Fibroblast of the aortic adventitia (primary cell): Measurements from ENCODE around the gene BIK. TPM values are rescaled to one million over a fixed set of nuclear protein-coding genes. Genes with fewer than 3 reads are reported as not detected.
"Not testable (repeated sequence)": the region's sequence is repeated elsewhere in the genome, so short reads cannot be mapped to it uniquely, and the experiment has no call there.

ENCODE experiments used
- DNase-seq: peaks from one replicate; pipeline ENCODE4 v3.0.0-alpha.2; 2010; ENCODE audit warnings: low read depth
- H3K4me3 ChIP-seq: 2 replicates; pipeline ENCODE4 v1.5.1; 2011; ENCODE audit warnings: low read depth, mild to moderate bottlenecking, control low read depth, low read length, moderate library complexity
- CTCF ChIP-seq: IDR thresholded peaks from 2 replicates; pipeline ENCODE4 v1.5.1; 2011; ENCODE audit warnings: mild to moderate bottlenecking, low read length, control low read depth, inconsistent platforms; ENCODE audit not compliant: insufficient read depth
- total RNA-seq: library from RNA; depleted of rRNA; stranded (reverse); fragments of >200 nt; gene quantifications from 2 replicates; pipeline ENCODE4 v1.2.3, GENCODE V29; 2012; ENCODE audit warnings: low replicate concordance

BIK gene
- total RNA-seq, 1 donor = not detected

GRCh38 chr22:43101306-43101705 is 9.2 kb upstream of the BIK start:
- no peak overlapping the region for H3K4me3 ChIP-seq
- no peak for TF ChIP-seq CTCF
- peak; percentile 21 for DNase-seq

- not testable (repeated sequence) for DNase-seq, H3K4me3 ChIP-seq
Measured at GRCh38 chr22:43104056-43104625, 6.4 kb upstream of the BIK start.

GRCh38 chr22:43104950-43105349 is 5.6 kb upstream of the BIK start:
- not testable (repeated sequence) for DNase-seq

GRCh38 chr22:43106302-43106701 is 4.2 kb upstream of the BIK start:
- no peak for DNase-seq
- no peak overlapping the region for H3K4me3 ChIP-seq
- no peak for TF ChIP-seq CTCF

More at GRCh38 chr22:43104950-43105349, 5.6 kb upstream of the BIK start:
- H3K4me3 ChIP-seq = not testable (repeated sequence)

- TF ChIP-seq CTCF = no peak
- H3K4me3 ChIP-seq = no peak overlapping the region
- DNase-seq = no peak
Measured at GRCh38 chr22:43109511-43109910, 1.0 kb upstream of the BIK start.

GRCh38 chr22:43109921-43110443 is 568 bp upstream of the BIK start:
- DNase-seq = no peak
- H3K4me3 ChIP-seq = peak overlapping the region; percentile 51
- no peak for TF ChIP-seq CTCF

GRCh38 chr22:43110927-43111623 is 525 bp downstream of the BIK start:
- TF ChIP-seq CTCF = no peak
- peak overlapping the region; percentile 46 for H3K4me3 ChIP-seq
- no peak for DNase-seq
